GM03348 (cell line): ENCODE data around the gene PNO1.
A peak's percentile ranks its signal among the peaks of the same experiment; 100 is the strongest.

Experiments
- DNase-seq: peaks from one replicate; pipeline ENCODE4 v3.0.0; 2012; ENCODE audit warnings: low spot score

Gene PNO1

DNA sequence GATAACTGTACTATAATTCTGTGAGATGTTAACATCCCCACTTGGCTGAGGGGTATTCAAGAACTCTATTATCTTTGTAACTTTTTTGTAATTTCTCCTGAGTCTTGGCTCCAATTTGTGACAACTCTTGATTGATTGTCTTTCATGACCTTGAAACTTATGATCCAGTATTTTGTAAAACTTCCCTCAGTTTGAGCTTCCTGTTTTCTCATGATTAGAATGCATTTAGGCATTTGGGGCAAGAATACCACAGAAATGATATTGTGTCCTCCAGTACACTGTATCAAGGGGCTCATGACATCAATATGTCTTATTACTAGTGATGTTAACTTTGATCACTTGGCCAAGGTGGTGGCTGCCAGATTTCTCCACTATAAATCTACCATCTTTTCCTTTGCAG is 37.4 kb downstream of the PNO1 start:
- DNase-seq: no peak

DNA sequence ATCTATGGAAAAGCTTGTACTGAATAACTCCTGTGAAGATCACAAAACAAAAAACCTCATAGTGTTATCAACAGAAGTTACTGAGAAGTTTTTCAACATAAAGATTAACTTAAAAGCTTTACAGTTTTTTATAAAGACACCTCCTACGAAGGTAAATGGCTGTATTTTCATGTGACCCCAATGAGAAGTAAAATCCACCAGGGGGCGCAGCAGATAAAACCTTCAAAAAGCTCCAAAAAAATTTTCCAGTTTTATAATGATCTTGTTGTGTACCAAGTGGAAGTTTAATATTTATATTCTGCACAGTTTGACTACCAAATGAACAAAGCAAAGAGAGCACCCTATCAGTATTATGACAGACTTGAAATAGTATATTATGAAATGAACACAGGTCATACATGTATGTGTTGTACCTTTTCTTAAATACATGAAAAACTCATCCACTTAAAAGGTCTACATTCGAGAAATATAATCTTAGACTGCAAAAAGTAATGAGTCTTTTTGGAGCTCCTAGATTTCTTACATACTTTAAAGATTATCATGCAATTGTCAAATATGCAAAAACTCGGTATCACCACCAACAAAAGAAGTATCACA is 38.5 kb downstream of the PNO1 start:
- peak; percentile 33 for DNase-seq

DNA sequence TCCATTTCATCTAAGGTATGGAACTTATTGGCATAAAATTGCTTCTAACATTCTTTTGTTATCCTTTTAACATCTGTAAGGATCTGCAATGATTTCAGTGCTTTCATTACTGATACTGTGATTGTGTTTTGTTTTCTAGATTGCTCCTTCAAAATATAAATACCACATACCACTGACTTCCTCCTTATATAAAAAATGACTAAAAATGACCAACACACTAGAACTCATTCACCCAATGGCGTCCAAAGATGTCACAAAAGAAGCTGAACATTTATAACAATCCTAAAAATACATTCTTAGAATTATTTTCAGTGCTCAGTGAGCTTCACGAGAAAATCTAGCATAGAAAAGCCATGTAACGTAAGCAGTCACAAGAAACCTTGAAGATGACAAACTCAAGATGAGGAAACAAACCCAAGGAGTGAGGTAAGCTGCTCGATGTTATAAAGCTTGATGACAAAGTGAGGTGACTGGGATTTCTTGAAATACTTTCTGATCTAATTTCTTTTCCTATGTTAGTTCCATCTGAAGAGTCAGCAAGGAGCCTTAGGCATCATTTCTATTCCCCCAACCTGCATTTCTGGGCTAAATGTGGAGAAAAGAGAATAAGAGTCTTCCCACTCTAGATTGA is 42.6 kb downstream of the PNO1 start:
- no peak for DNase-seq

DNA sequence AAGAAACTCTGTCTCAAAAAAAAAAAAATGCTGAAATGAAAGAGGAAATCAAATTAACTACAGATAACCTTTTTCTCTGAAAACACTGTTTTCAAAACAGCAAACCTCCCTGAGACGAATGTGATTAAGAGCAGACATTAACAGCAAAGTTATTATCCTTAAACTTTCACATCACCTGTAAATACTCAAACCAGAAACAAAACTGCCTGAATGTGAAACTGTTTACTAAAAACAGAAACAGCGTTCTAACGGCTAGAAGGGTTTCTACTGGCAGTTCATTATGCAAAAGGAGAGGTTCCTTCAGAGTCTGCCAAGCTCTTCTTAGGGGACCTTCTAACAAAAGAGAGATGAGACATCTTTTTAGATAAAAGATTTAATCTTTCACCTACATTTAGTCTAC is 45.9 kb downstream of the PNO1 start:
- DNase-seq: no peak

DNA sequence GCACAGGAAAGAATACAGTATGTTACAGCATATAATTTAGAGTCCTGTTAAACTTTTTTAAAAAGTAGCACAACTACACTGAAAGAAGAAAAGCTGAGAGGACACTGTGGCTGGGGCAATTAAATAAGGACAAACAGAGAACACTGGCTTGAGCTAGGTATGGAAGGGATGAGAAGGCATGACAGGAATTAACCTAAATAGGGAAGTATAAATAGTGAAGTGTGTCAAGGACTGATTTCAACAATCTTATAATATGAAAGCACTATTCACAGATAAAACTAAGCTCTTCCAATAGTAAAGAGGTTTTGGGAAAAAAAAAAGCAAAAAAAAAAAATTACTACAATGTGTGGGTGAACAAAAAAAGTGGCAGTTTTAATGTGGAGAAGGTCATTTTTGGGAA is 49.1 kb downstream of the PNO1 start:
- DNase-seq: no peak

DNA sequence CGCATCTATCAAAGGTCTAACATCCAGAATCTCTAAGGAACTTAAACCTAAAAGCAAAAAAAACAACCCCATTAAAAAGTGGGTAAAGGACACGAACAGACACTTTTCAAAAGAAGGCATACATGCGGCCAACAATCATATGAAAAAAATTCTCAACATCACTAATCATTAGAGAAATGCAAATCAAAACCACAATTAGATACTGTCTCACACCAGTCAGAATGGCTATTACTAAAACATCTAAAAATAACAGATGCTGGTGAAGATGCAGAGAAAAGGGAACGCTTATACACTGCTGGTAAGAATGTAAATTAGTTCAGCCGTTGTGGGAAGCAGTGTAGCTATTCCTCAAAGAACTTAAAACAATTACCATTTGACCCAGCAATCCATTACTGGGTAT is 56.7 kb downstream of the PNO1 start:
- DNase-seq: no peak

DNA sequence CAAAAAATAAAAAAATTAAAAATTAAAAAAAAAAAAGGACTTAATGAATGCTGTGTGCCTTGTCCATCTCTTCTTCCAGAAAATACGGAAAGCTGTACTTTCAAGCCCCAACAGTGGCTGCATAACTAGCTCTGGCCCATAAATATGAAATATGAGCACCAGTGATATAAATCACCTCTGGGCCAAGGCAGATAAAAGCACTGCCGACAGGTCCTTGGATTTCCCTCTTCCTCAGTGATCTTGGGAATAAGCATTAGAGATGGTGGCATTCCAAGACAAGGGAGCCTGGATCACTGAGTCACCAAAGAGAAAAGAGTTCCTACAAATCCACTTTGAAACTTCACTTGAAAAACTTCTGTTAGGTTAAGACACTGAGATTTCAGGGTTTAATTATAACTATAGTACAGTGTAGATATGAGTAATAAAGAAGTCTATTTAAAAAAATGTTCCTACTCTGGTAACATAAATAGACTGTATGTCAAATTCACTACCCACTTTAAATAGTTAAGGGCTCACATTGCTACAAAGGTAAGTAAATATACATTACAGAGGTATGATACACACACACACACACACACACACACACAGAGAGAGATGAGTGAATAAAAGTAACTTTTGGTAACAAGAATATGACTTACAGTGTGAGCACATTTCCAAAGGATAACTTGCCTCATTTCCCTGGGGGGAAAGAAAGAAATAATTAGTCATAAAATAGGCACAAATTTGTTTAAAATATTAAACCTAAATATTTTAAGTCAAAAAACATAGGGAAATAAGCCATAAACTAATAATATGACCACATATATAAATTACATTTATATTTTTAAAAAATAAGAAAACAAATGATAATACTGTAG is 59.0 kb downstream of the PNO1 start:
- DNase-seq: peak; percentile 19

DNA sequence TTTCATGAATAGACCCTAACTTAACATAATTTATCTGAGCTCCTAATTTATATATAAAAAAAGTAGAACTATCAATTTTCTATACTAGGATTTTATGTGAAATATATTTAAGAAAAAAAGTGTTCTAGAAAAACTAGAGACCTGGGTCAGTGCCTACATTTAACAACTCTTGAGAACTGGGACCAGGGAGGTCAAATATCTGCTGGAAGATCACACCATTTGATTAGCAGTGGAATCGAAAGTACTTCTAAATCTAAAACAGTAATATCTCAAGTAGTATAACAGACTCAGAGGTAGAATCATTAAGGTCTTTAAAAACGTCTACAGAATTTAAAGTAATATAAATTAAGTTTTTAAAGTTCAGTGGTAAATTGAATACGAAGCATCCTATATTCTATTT is 60.0 kb downstream of the PNO1 start:
- no peak for DNase-seq

DNA sequence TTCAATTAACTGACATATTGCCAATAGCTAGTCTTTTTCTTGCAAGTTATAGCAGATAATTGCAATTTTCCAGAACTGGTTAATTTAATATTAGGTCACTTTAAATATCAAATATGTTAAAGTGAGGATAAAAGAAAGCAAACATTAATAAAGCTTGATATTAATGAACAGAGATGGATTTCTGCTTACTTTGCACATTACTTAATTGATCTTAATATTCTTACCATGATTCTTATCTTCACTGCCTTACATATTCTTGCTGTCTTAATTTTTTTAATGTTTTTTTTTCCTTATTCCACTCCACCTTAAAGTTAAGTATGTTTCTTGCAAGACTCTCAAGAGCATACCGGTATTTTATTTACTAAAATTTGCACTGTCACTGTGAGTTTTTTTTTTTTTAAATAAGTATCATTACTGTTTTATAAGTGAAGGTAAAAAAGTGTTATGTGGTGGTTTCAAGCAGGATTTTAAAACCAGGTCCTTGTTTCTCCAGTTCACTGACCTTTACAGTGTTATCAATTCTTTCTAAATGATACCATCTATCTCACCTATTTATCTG is 60.7 kb downstream of the PNO1 start:
- DNase-seq: no peak

DNA sequence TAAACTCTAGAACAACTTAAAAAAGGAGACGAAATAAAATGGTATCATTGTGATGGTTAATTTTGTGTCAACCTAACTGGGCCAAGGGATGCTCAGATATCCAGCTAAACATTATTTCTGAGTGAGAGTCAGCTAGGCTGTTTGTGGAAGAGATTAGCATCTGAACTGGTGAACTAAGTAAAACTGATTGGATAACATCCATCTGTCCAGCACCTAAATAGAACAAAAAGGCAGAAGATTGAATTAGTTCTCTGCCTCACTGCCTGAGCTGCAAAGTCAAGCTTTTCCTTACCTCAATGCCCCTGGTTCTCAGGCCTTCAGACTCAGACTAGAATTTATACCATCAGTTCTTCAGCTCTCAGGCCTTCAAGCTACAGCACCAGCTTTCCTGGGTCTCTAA is 64.6 kb downstream of the PNO1 start:
- no peak for DNase-seq

DNA sequence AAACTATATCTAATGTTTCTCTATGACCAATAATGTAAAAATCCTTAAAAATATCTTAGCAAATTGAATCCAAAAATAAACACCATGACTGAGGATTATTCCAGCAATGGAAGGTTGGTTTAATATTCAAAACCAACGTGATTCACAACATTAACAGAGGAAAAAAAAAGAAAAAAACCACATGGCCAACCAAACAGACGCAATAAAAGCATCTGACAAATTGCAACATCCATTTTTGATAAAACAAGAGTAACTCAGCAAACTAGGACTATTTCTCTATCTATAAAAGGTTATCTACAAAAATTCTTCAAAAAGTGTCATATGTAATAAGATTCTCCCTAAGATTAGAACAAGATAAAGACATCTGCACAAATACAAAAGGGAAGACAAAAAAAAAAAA is 65.7 kb downstream of the PNO1 start:
- no peak for DNase-seq

DNA sequence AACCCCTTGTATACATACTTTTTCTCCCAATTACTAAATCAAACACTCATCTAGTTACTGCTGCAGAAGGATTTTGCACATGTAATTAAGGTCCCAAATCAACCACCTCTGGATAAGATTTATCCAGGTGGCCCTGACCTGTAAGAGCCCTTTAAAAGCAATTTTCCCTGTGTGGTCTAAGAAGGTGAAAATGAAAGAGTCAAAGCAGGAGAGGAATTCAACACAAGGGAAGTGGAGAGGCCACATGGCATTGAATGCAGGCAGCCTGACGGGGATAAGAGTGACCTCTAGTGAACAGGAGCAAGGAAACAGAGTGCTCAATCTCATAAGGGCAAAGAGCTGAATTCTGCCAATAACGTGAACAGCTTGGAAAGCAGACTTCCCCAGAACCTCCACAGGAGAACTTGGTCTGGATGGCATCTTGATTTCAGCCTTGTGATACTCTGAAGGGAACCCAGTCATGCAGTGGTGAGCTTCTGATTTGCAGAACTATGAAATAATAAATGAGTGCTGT is 67.5 kb downstream of the PNO1 start:
- no peak for DNase-seq
